SK-N-SH (cell line): ENCODE measurements around the gene JPT2. TPM values are rescaled to one million over a fixed set of nuclear protein-coding genes. Genes with fewer than 3 reads are reported as not detected.

Experiments used
- CTCF ChIA-PET: fragments of 300-600, 350-600 bp; formaldehyde crosslinking; extraction: SDS; loops from one replicate; lab custom pipeline; 2021; lab: Yijun Ruan, JAX
- POLR2A ChIA-PET: fragments of 350-600 bp; sonication (Branson Sonifier 250); formaldehyde crosslinking; extraction: SDS; loops from one replicate; lab custom pipeline; 2020; ENCODE audit warnings: antibody characterized with exemption, inconsistent platforms; lab: Yijun Ruan, JAX
- DNase-seq: peaks from one replicate; pipeline ENCODE4 v3.0.0; 2012
- H2AFZ ChIP-seq: fragments of 200-600 bp; sonication (generic); 2 replicates; pipeline ENCODE4 v1.8.1; 2016; ENCODE audit warnings: antibody characterized with exemption, mild to moderate bottlenecking, low read depth
- H3F3A ChIP-seq: fragments of 200-600 bp; sonication (generic); replicated peaks from 2 replicates; pipeline ENCODE3; 2016; ENCODE audit warnings: antibody characterized with exemption, mild to moderate bottlenecking; ENCODE audit not compliant: insufficient read depth
- H3K27ac ChIP-seq, 2 experiments: fragments of 200-500 bp in 1 of 2; fragments of 200-600 bp in 1 of 2; sonication (Bioruptor generic) in 1 of 2; sonication (generic), shearing (Covaris generic) in 1 of 2; 2 replicates each; pipeline versions ENCODE4 v1.5.1 to v1.6.1; 2014 to 2016; ENCODE audit warnings: low read depth in 2 of 2, inconsistent platforms in 1 of 2, low read length in 1 of 2, mild to moderate bottlenecking in 1 of 2, mixed read lengths in 1 of 2
- H3K27me3 ChIP-seq: fragments of 200-600 bp; sonication (generic), shearing (Covaris generic); 2 replicates; pipeline ENCODE4 v1.6.1; 2016; ENCODE audit warnings: mixed run types; ENCODE audit not compliant: insufficient read depth
- H3K36me3 ChIP-seq, 2 experiments: fragments of 200-500 bp in 1 of 2; fragments of 200-600 bp in 1 of 2; sonication (Bioruptor generic) in 1 of 2; sonication (generic) in 1 of 2; replicated peaks in 1 of 2; 2 replicates each; pipeline versions ENCODE3 to v1.5.1; 2014 to 2016; ENCODE audit warnings: low read length in 1 of 2, mild to moderate bottlenecking in 1 of 2; ENCODE audit not compliant: insufficient read depth in 2 of 2, control insufficient read depth in 1 of 2
- H3K4me1 ChIP-seq, 2 experiments: fragments of 200-500 bp in 1 of 2; fragments of 200-600 bp in 1 of 2; sonication (Bioruptor generic) in 1 of 2; sonication (generic), shearing (Covaris generic) in 1 of 2; 2 replicates each; pipeline versions ENCODE4 v1.5.1 to v1.6.1; 2014 to 2016; ENCODE audit warnings: low read depth in 1 of 2, low read length in 1 of 2, mixed run types in 1 of 2; ENCODE audit not compliant: insufficient read depth in 2 of 2, control insufficient read depth in 1 of 2
- H3K4me2 ChIP-seq: fragments of 200-600 bp; sonication (generic), shearing (Covaris generic); 2 replicates; pipeline ENCODE4 v1.6.1; 2017; ENCODE audit warnings: mixed run types
- H3K4me3 ChIP-seq, 2 experiments: fragments of 200-500 bp in 1 of 2; fragments of 200-600 bp in 1 of 2; sonication (Bioruptor generic) in 1 of 2; sonication (generic), shearing (Covaris generic) in 1 of 2; 2 replicates each; pipeline versions ENCODE4 v1.5.1 to v1.8.1; 2014 to 2016; ENCODE audit warnings: low read depth in 2 of 2, inconsistent platforms in 1 of 2, low read length in 1 of 2, mild to moderate bottlenecking in 1 of 2, mixed read lengths in 1 of 2, moderate library complexity in 1 of 2
- H3K79me2 ChIP-seq: fragments of 200-600 bp; sonication (generic); 2 replicates; pipeline ENCODE4 v1.8.1; 2017; ENCODE audit warnings: mild to moderate bottlenecking; ENCODE audit not compliant: insufficient read depth
- H3K9ac ChIP-seq: fragments of 200-600 bp; sonication (generic); 2 replicates; pipeline ENCODE4 v1.6.1; 2017; ENCODE audit warnings: mixed run types
- H3K9me2 ChIP-seq: fragments of 200-600 bp; sonication (generic); 2 replicates; pipeline ENCODE4 v1.6.1; 2017; ENCODE audit warnings: mixed run types
- H3K9me3 ChIP-seq: fragments of 200-600 bp; sonication (generic); 2 replicates; pipeline ENCODE4 v1.6.1; 2017; ENCODE audit warnings: mixed run types, mild to moderate bottlenecking, moderate library complexity
- H4K20me1 ChIP-seq: fragments of 200-600 bp; sonication (generic); 2 replicates; pipeline ENCODE4 v1.6.1; 2017; ENCODE audit warnings: mild to moderate bottlenecking, mixed run types; ENCODE audit not compliant: insufficient read depth
- CHD2 ChIP-seq: fragments of 150-350 bp; IDR thresholded peaks from 2 replicates; pipeline ENCODE4 v1.6.1; 2018; ENCODE audit warnings: low read length; ENCODE audit not compliant: partially characterized antibody
- ELF1 ChIP-seq: IDR thresholded peaks from 2 replicates; pipeline ENCODE4 v1.4.0; 2012
- EZH2phosphoT487 ChIP-seq: fragments of 200-600 bp; sonication (generic); IDR thresholded peaks from 2 replicates; pipeline ENCODE4 v1.6.1; 2017; ENCODE audit warnings: low read depth, mixed run types, mild to moderate bottlenecking, antibody characterized with exemption, moderate library complexity, borderline replicate concordance
- FOSL2 ChIP-seq: IDR thresholded peaks from 2 replicates; pipeline ENCODE4 v1.4.0; 2012; ENCODE audit warnings: low read depth, mild to moderate bottlenecking, moderate library complexity, borderline replicate concordance
- GATA2 ChIP-seq: sonication (generic); formaldehyde crosslinking; IDR thresholded peaks from 2 replicates; pipeline ENCODE4 v1.5.0; 2020; ENCODE audit warnings: mild to moderate bottlenecking, missing genetic modification reagents
- MAX ChIP-seq: IDR thresholded peaks from 2 replicates; pipeline ENCODE4 v1.4.0; 2012; ENCODE audit warnings: low read depth
- MEF2A ChIP-seq: IDR thresholded peaks from 2 replicates; pipeline ENCODE4 v1.4.0; 2012; ENCODE audit warnings: low read depth, borderline replicate concordance
- NFIC ChIP-seq: IDR thresholded peaks from 2 replicates; pipeline ENCODE4 v1.4.0; 2012; ENCODE audit warnings: borderline replicate concordance
- PBX3 ChIP-seq: IDR thresholded peaks from 2 replicates; pipeline ENCODE4; 2012
- POLR2AphosphoS5 ChIP-seq: IDR thresholded peaks from 2 replicates; pipeline ENCODE4 v1.6.1; 2012; ENCODE audit warnings: low read depth, low read length
- RCOR1 ChIP-seq: fragments of 150-350 bp; IDR thresholded peaks from 2 replicates; pipeline ENCODE4 v1.6.1; 2017; ENCODE audit warnings: antibody characterized with exemption, low read length
- REST ChIP-seq: IDR thresholded peaks from 2 replicates; pipeline ENCODE4 v1.6.1; 2012; ENCODE audit warnings: mild to moderate bottlenecking, low read depth, low read length, moderate library complexity
- RXRA ChIP-seq: IDR thresholded peaks from 2 replicates; pipeline ENCODE4 v1.4.0; 2012; ENCODE audit warnings: low read depth, mild to moderate bottlenecking, borderline replicate concordance
- SMC3 ChIP-seq: IDR thresholded peaks from 2 replicates; pipeline ENCODE4 v1.6.1; 2012; ENCODE audit warnings: low read depth, low read length, improper control_type of control experiment
- TAF1 ChIP-seq: IDR thresholded peaks from 2 replicates; pipeline ENCODE4 v1.6.1; 2012; ENCODE audit warnings: low read depth, mild to moderate bottlenecking, low read length, moderate library complexity, borderline replicate concordance
- USF2 ChIP-seq: fragments of 150-350 bp; IDR thresholded peaks from 2 replicates; pipeline ENCODE4 v1.6.1; 2017; ENCODE audit warnings: antibody characterized with exemption, low read length, low read depth, borderline replicate concordance
- YY1 ChIP-seq: IDR thresholded peaks from 2 replicates; pipeline ENCODE4 v1.4.0; 2012; ENCODE audit warnings: low read depth, mild to moderate bottlenecking
- WGBS: methylation state at CpG from one replicate; pipeline ENCODE4 v1.1.6; 2017; ENCODE audit warnings: low lambda C conversion rate; 5-methylcytosine and 5-hydroxymethylcytosine counted together
- polyA plus RNA-seq, 3 experiments: library from polyadenylated mRNA; depleted of rRNA; stranded (reverse); fragments of >200 nt; gene quantifications; 2 replicates each; pipeline ENCODE4 v1.2.3, GENCODE V29; 2012

Gene JPT2
- polyA plus RNA-seq, 1 of the 3 experiments (the other 2 are of a cell fraction) = 67.4 TPM

GRCh38 chr16:1673424-1674151 is 4.5 kb upstream of the JPT2 start (continued):
- TF ChIP-seq GATA2 (CRISPR knock-in tag) = no peak
- TF ChIP-seq USF2 = no peak
- no peak for TF ChIP-seq NFIC
- no peak for TF ChIP-seq CHD2
- TF ChIP-seq YY1 = no peak
- no peak for TF ChIP-seq POLR2AphosphoS5
- no peak for TF ChIP-seq MAX
- no peak for TF ChIP-seq TAF1
- no peak for TF ChIP-seq RXRA
- no peak for TF ChIP-seq SMC3
- TF ChIP-seq FOSL2 = no peak
- no peak for TF ChIP-seq MEF2A
- no peak for TF ChIP-seq ELF1
- TF ChIP-seq, all 33 proteins: peak for 0

GRCh38 chr16:1674306-1674705 is 3.8 kb upstream of the JPT2 start:
- H2AFZ ChIP-seq = no peak overlapping the region
- no peak overlapping the region for H3K4me2 ChIP-seq
- H3K9me2 ChIP-seq = no peaks in the 10 kb centered on the region
- H3K27me3 ChIP-seq = no peaks in the 10 kb centered on the region
- H3K9ac ChIP-seq = no peak overlapping the region
- no peak overlapping the region for H3K4me3 ChIP-seq
- ChIA-PET POLR2A (no interaction called here), CTCF (interaction anchor here (1.2 kb wide), 1 partner anchor 32 kb away, joined by 4 read pairs; the partner anchor contains the start of gene MAPK8IP3)
- H3K4me1 ChIP-seq = peaks cover 4 to 6% of the 10 kb centered on the region in 2 experiments; a peak in 1 of 4 replicates
- H3K79me2 ChIP-seq = peaks cover 15% of the 10 kb centered on the region
- H3K36me3 ChIP-seq = peaks cover 19 to 58% of the 10 kb centered on the region in 2 experiments
- no peak for DNase-seq
- no peak overlapping the region; a peak in 1 of 4 replicates for H3K27ac ChIP-seq
- peaks cover 19% of the 10 kb centered on the region for H3F3A ChIP-seq
- TF ChIP-seq NFIC (no peak), CHD2 (no peak), MAX (no peak), RCOR1 (no peak), REST (no peak), PBX3 (no peak), EZH2phosphoT487 (no peak)
- TF ChIP-seq, all 33 proteins: peak for 0
- Histone ChIP-seq H4K20me1 (no peaks in the 10 kb centered on the region), H3K9me3 (no peaks in the 10 kb centered on the region)
- WGBS = 92% methylated on average over 4 of the region's 7 CpGs
